NCI-H526 (cell line): ENCODE results near the gene COL11A2.
"Not testable (repeated sequence)": the region's sequence is repeated elsewhere in the genome, so short reads cannot be mapped to it uniquely, and the experiment has no call there.

ENCODE experiments used
- DNase-seq, 2 experiments: peaks; one replicate each; lab custom pipeline; 2025; lab: John Stamatoyannopoulos, UW

Gene COL11A2

GRCh38 chr6:33154349-33154748 lies 37.9 kb downstream of the COL11A2 start:
- DNase-seq: no peak

GRCh38 chr6:33151050-33151449 lies 41.2 kb downstream of the COL11A2 start:
- DNase-seq: no peak

GRCh38 chr6:33150560-33150959 lies 41.7 kb downstream of the COL11A2 start:
- DNase-seq: not testable (repeated sequence)

- DNase-seq: peak; percentile 24 to 58
These were observed 44.2 kb downstream of the COL11A2 start for GRCh38 chr6:33147807-33148666.

- DNase-seq: peak; percentile 14 to 55
These were observed 47.9 kb downstream of the COL11A2 start for GRCh38 chr6:33144373-33144772.

GRCh38 chr6:33143113-33143770 lies 49.0 kb downstream of the COL11A2 start:
- no peak for DNase-seq

GRCh38 chr6:33142501-33143070 lies 49.7 kb downstream of the COL11A2 start:
- no peak for DNase-seq

- no peak for DNase-seq
These were observed 51.7 kb downstream of the COL11A2 start for GRCh38 chr6:33140556-33140955.

- DNase-seq: no peak
These were observed 52.6 kb downstream of the COL11A2 start for GRCh38 chr6:33139596-33140206.

GRCh38 chr6:33136310-33136900 lies 55.9 kb downstream of the COL11A2 start:
- no peak for DNase-seq

GRCh38 chr6:33132081-33132524 lies 60.2 kb downstream of the COL11A2 start:
- no peak for DNase-seq

- no peak for DNase-seq
These were observed 63.9 kb downstream of the COL11A2 start for GRCh38 chr6:33128318-33128717.

GRCh38 chr6:33126101-33126714 lies 66.1 kb downstream of the COL11A2 start:
- DNase-seq: peak; percentile 66 to 92

GRCh38 chr6:33124947-33125346 lies 67.3 kb downstream of the COL11A2 start:
- peak; percentile 81 to 82 for DNase-seq

GRCh38 chr6:33124525-33124901 lies 67.8 kb downstream of the COL11A2 start:
- peak; percentile 99 for DNase-seq

GRCh38 chr6:33123732-33124524 lies 68.3 kb downstream of the COL11A2 start:
- DNase-seq: peak; percentile 87 to 90

- peak in 1 of 2 experiments; percentile 47 for DNase-seq
These were observed 69.1 kb downstream of the COL11A2 start for GRCh38 chr6:33123181-33123580.

GRCh38 chr6:33120001-33120400 lies 72.3 kb downstream of the COL11A2 start:
- no peak for DNase-seq

- peak; percentile 52 to 74 for DNase-seq
These were observed 73.6 kb downstream of the COL11A2 start for GRCh38 chr6:33118525-33119123.

- peak; percentile 91 to 92 for DNase-seq
These were observed 74.4 kb downstream of the COL11A2 start for GRCh38 chr6:33117811-33118277.
